NOMO-1 (cell line): ENCODE measurements around the gene AHDC1.
"Not testable (repeated sequence)": the region's sequence is repeated elsewhere in the genome, so short reads cannot be mapped to it uniquely, and the experiment has no call there.

Experiments used
- DNase-seq, 2 experiments: peaks; one replicate each; lab custom pipeline; 2025; ENCODE audit not compliant: unreplicated experiment in 2 of 2; lab: John Stamatoyannopoulos, UW

AHDC1 gene

GRCh38 chr1:27603681-27604578, at the start of gene AHDC1:
TSS of gene AHDC1 (minus strand) at chr1:27604144. CDS start at chr1:27552115, 52,029 bp downstream.
- DNase-seq = peak; percentile 77 to 79

- DNase-seq = no peak
Observed at GRCh38 chr1:27652111-27652864, 48.3 kb upstream of the AHDC1 start.

GRCh38 chr1:27650539-27651175, 46.7 kb upstream of the AHDC1 start:
- no peak for DNase-seq

- DNase-seq = no peak
Observed at GRCh38 chr1:27650171-27650538, 46.2 kb upstream of the AHDC1 start.

GRCh38 chr1:27649306-27649635, 45.3 kb upstream of the AHDC1 start:
- DNase-seq = no peak

- DNase-seq = no peak
Observed at GRCh38 chr1:27648602-27649305, 44.8 kb upstream of the AHDC1 start.

GRCh38 chr1:27647328-27647727, 43.4 kb upstream of the AHDC1 start:
- DNase-seq = no peak

GRCh38 chr1:27646676-27647075, 42.7 kb upstream of the AHDC1 start:
- DNase-seq = no peak

- no peak for DNase-seq
Observed at GRCh38 chr1:27645071-27645415, 41.1 kb upstream of the AHDC1 start.

GRCh38 chr1:27644369-27645070, 40.6 kb upstream of the AHDC1 start:
- no peak for DNase-seq

- DNase-seq = peak; percentile 32 to 59
Observed at GRCh38 chr1:27643600-27644368, 39.8 kb upstream of the AHDC1 start.

- DNase-seq = not testable (repeated sequence)
Observed at GRCh38 chr1:27640514-27640913, 36.6 kb upstream of the AHDC1 start.

GRCh38 chr1:27638805-27639204, 34.9 kb upstream of the AHDC1 start:
- no peak for DNase-seq

GRCh38 chr1:27638047-27638734, 34.2 kb upstream of the AHDC1 start:
- no peak for DNase-seq

GRCh38 chr1:27635396-27636142, 31.6 kb upstream of the AHDC1 start:
- DNase-seq = no peak

- DNase-seq = peak; percentile 24
Observed at GRCh38 chr1:27634985-27635367, 31.0 kb upstream of the AHDC1 start, which contains the start of gene FGR. TSS of gene FGR (minus strand) at chr1:27635185. CDS start at chr1:27623916, 11,269 bp downstream.

GRCh38 chr1:27634177-27634984, 30.4 kb upstream of the AHDC1 start:
- DNase-seq = no peak
